Epithelial cell of proximal tubule (primary cell): Measurements from ENCODE around the gene COL25A1. TPM values are rescaled to one million over a fixed set of nuclear protein-coding genes. Genes with fewer than 3 reads are reported as not detected.
A peak's percentile ranks its signal among the peaks of the same experiment; 100 is the strongest.

Experiments
- DNase-seq: peaks from one replicate; pipeline ENCODE4 v3.0.0-alpha.2; 2011; ENCODE audit warnings: low read depth
- H3K4me3 ChIP-seq: 2 replicates; pipeline ENCODE4 v1.5.1; 2011; ENCODE audit warnings: low read depth, mild to moderate bottlenecking, low read length
- total RNA-seq: library from RNA; depleted of rRNA; stranded (reverse); fragments of >200 nt; gene quantifications from 2 replicates; pipeline ENCODE4 v1.2.3, GENCODE V29; 2015
- TF ChIP-seq, protein P1 (sequence below): conservative IDR thresholded peaks from 2 replicates; pipeline ENCODE4 v1.5.1; 2012; ENCODE audit warnings: low read depth, mild to moderate bottlenecking, low read length

The COL25A1 gene
- total RNA-seq, 1 donor from 2014 or later: 0.46 TPM

GRCh38 chr4:109323348-109323747 lies 20.9 kb upstream of the COL25A1 start:
- H3K4me3 ChIP-seq: no peak overlapping the region
- TF ChIP-seq, protein P1, sequence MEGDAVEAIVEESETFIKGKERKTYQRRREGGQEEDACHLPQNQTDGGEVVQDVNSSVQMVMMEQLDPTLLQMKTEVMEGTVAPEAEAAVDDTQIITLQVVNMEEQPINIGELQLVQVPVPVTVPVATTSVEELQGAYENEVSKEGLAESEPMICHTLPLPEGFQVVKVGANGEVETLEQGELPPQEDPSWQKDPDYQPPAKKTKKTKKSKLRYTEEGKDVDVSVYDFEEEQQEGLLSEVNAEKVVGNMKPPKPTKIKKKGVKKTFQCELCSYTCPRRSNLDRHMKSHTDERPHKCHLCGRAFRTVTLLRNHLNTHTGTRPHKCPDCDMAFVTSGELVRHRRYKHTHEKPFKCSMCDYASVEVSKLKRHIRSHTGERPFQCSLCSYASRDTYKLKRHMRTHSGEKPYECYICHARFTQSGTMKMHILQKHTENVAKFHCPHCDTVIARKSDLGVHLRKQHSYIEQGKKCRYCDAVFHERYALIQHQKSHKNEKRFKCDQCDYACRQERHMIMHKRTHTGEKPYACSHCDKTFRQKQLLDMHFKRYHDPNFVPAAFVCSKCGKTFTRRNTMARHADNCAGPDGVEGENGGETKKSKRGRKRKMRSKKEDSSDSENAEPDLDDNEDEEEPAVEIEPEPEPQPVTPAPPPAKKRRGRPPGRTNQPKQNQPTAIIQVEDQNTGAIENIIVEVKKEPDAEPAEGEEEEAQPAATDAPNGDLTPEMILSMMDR: no peak
- DNase-seq: no peak

GRCh38 chr4:109321232-109321631 lies 18.8 kb upstream of the COL25A1 start:
- TF ChIP-seq, protein P1: no peak
- no peak overlapping the region for H3K4me3 ChIP-seq

GRCh38 chr4:109319684-109320083 lies 17.2 kb upstream of the COL25A1 start:
- TF ChIP-seq, protein P1: no peak
- no peak for DNase-seq
- no peak overlapping the region for H3K4me3 ChIP-seq

More at GRCh38 chr4:109321232-109321631, 18.8 kb upstream of the COL25A1 start:
- DNase-seq: no peak

DNA sequence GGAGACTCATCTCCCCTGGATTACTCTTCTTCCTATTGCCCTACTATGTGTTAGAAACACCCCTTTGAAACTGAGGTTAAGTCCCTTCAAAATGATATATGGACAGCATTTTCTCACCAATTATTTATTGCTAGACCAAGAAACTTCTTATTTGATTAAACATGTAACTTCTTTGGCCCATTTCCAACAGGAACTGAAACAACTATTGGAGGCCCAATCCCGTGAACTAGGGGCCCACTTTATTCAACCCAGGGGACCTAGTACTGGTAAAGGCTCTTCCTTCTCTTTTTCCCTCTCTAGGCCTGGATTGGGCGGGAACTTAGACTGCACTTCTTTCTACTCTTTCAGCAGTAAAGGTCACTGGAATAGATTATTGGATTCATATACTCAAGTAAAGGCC lies 16.7 kb upstream of the COL25A1 start:
- TF ChIP-seq, protein P1: no peak
- DNase-seq: no peak
- H3K4me3 ChIP-seq: no peak overlapping the region

DNA sequence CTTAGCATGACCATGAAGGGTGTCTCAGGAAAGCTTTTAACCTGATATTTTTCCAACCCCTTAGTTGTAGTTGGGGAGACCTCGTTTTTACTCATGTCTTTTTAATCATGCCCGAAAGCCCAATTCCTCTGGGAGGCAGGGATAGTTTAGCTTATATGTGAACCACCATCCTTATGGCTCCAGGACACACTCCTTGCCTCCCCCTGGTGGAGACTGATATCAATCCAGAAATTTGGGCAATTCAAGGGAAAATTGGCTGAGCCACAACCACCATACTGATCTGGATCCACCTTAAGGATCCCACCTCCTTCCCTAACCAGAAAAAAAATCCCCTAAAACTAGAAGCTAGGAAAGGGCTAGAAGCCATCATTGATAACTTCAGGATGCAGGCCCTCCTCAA lies 13.4 kb upstream of the COL25A1 start:
- TF ChIP-seq, protein P1: peak; percentile 35
- H3K4me3 ChIP-seq: no peak overlapping the region
- DNase-seq: no peak

DNA sequence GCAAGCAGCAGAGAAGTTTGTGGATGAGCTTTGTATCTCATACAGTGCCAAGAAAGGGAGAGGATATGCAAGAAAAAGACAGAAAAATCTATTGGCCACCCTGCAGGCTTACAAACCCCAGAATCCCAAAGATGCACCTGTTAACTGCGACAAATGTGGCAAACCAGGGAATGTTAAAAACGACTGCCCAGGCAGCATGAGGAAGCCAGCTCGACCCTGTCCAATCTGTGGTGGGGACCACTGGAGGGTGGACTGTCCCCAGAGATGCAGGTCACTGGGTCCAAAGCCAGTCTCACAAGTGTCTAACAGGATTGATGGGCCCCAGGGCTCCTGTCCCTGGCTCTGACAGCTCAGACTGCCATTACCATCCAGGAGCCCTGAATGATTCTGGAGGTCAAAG lies 12.9 kb upstream of the COL25A1 start:
- no peak overlapping the region for H3K4me3 ChIP-seq
- DNase-seq: no peak
- TF ChIP-seq, protein P1: no peak
